Neural cell (in vitro differentiated cells): ENCODE measurements around the gene TK1. TPM values are rescaled to one million over a fixed set of nuclear protein-coding genes. Genes with fewer than 3 reads are reported as not detected.

Experiments
- polyA plus RNA-seq: library from polyadenylated mRNA; depleted of rRNA; stranded (reverse); fragments of >200 nt; gene quantifications from 2 replicates; pipeline ENCODE4 v1.2.3, GENCODE V29; 2014
- small RNA-seq, 3 experiments: library from RNA; depleted of rRNA; stranded (forward); fragments of <200 nt; gene quantifications; one replicate each; pipeline ENCODE3, GENCODE V24; 2012

The TK1 gene
- polyA plus RNA-seq, 1 donor from 2014 or later = 1.1 TPM

Small RNA genes lying within 50 kb of the gene (small RNA-seq; reads per million reads assigned to genes)
- gene AC087645.1 = 0 reads per million in 3 experiments

Other genes with a start within 250 kb of the TK1 start
- gene TNRC6C, start 228.3 kb downstream of the TK1 start, polyA plus RNA-seq = 15.4 and 17.2 TPM in 2 replicates
- 0.16 TPM in 1 of 2 replicates, not detected in the other for gene TMC6, start 58.3 kb downstream of the TK1 start, polyA plus RNA-seq
- gene TMC8, start 56.3 kb downstream of the TK1 start, polyA plus RNA-seq = 0.24 and 0.41 TPM in 2 replicates
- not detected in 2 replicates for gene C17orf99, start 40.7 kb downstream of the TK1 start, polyA plus RNA-seq
- gene SYNGR2, start 18.5 kb downstream of the TK1 start, polyA plus RNA-seq = 2.7 and 3.9 TPM in 2 replicates
- gene AFMID, start 310 bp upstream of the TK1 start, polyA plus RNA-seq = 15.8 and 27.1 TPM in 2 replicates
- gene BIRC5, start 27.2 kb upstream of the TK1 start, polyA plus RNA-seq = 1.4 and 2.3 TPM in 2 replicates
- gene TMEM235, start 44.6 kb upstream of the TK1 start, polyA plus RNA-seq = not detected in 2 replicates
- 5.4 and 7.1 TPM in 2 replicates for gene SOCS3, start 173.0 kb upstream of the TK1 start, polyA plus RNA-seq
- gene PGS1, start 191.6 kb upstream of the TK1 start, polyA plus RNA-seq = 65.7 and 81.8 TPM in 2 replicates